K562 (cell line): ENCODE measurements around the gene LRP1B. TPM values are rescaled to one million over a fixed set of nuclear protein-coding genes. Genes with fewer than 3 reads are reported as not detected.

Experiments
- ATAC-seq: fragments of 200-7000 bp; cut with Tn5 transposase; 3 replicates; pipeline ENCODE4 v1.9.1; 2020; ENCODE audit warnings: moderate library complexity
- BruUV-seq: library from RNA; stranded (reverse); fragments of 400-500 nt; replicated peaks from 2 replicates; lab custom pipeline; 2021; lab: Mats Ljungman, UMichigan
- CTCF ChIA-PET: fragments of 300-600 bp; formaldehyde crosslinking; extraction: SDS; loops from one replicate; lab custom pipeline; 2021; ENCODE audit warnings: low intra/inter-chr PET ratio; lab: Yijun Ruan, JAX
- POLR2A ChIA-PET: fragments of 300-600, 350-650 bp; sonication (Branson Sonifier 250); formaldehyde crosslinking; extraction: SDS; loops from one replicate; lab custom pipeline; 2021; ENCODE audit warnings: antibody characterized with exemption, inconsistent platforms; lab: Yijun Ruan, JAX
- DNase-seq, 4 experiments: peaks; one replicate each; pipeline versions ENCODE4 v3.0.0 to v3.0.0-alpha.2; 2011 to 2018; ENCODE audit warnings: low spot score in 3 of 4, mixed read lengths in 3 of 4; ENCODE audit errors: extremely low read depth in 1 of 4
- FAIRE-seq: peaks from 2 replicates; lab custom pipeline; 2011; peaks lifted over from hg19 to GRCh38; lab: Jason Lieb, UNC
- H2AFZ ChIP-seq: 2 replicates; pipeline ENCODE4 v1.6.0; 2011; ENCODE audit warnings: low read depth, low read length, control low read depth, inconsistent platforms
- H3K27ac ChIP-seq: fragments of 200-600 bp; 3 replicates; pipeline ENCODE4 v1.8.0; 2011; ENCODE audit warnings: low read depth, mild to moderate bottlenecking, control low read depth, inconsistent platforms, low read length, moderate library complexity, mixed read lengths; ENCODE audit errors: extremely low read depth
- H3K27me3 ChIP-seq, 2 experiments: fragments of 300-600 bp in 1 of 2; 2 replicates in 1 of 2; 3 replicates in 1 of 2; pipeline versions ENCODE4 v1.6.0 to v1.8.0; 2011; ENCODE audit warnings: inconsistent platforms in 2 of 2, low read length in 2 of 2, mild to moderate bottlenecking in 1 of 2, mixed read lengths in 1 of 2, moderate library complexity in 1 of 2; ENCODE audit not compliant: control insufficient read depth in 2 of 2, insufficient read depth in 2 of 2
- H3K36me3 ChIP-seq: fragments of 300-600 bp; 3 replicates; pipeline ENCODE4 v1.8.0; 2011; ENCODE audit warnings: mild to moderate bottlenecking, low read length, inconsistent platforms; ENCODE audit not compliant: control insufficient read depth, insufficient read depth
- H3K4me1 ChIP-seq, 2 experiments: fragments of 200-600 bp in 1 of 2; replicated peaks in 1 of 2; 2 replicates in 1 of 2; 3 replicates in 1 of 2; pipeline versions ENCODE4 v1.5.1 to v1.8.0; 2011; ENCODE audit warnings: inconsistent platforms in 2 of 2, low read length in 2 of 2, mild to moderate bottlenecking in 1 of 2, mixed read lengths in 1 of 2, moderate library complexity in 1 of 2; ENCODE audit not compliant: control insufficient read depth in 2 of 2, insufficient read depth in 2 of 2
- H3K4me2 ChIP-seq: 2 replicates; pipeline ENCODE4 v1.6.1; 2011; ENCODE audit warnings: low read length, control low read depth, inconsistent platforms, mixed read lengths; ENCODE audit not compliant: insufficient read depth
- H3K4me3 ChIP-seq: fragments of 200-600 bp; sonication (generic), shearing (Covaris generic); 2 replicates; pipeline ENCODE4 v1.5.1; 2016; ENCODE audit warnings: control low read depth, inconsistent platforms
- H3K79me2 ChIP-seq: fragments of 200-600 bp; 3 replicates; pipeline ENCODE4 v1.8.0; 2011; ENCODE audit warnings: low read length, inconsistent platforms; ENCODE audit not compliant: control insufficient read depth, insufficient read depth
- H3K9ac ChIP-seq, 2 experiments: 2 replicates each; pipeline versions ENCODE4 v1.6.0 to v1.6.1; 2011; ENCODE audit warnings: low read depth in 2 of 2, low read length in 2 of 2, control low read depth in 1 of 2, inconsistent platforms in 1 of 2, mild to moderate bottlenecking in 1 of 2, mixed read lengths in 1 of 2; ENCODE audit not compliant: insufficient read depth in 1 of 2
- H3K9me1 ChIP-seq: one replicate; pipeline ENCODE4 v1.6.0; 2011; ENCODE audit warnings: inconsistent platforms, mild to moderate bottlenecking, low read length, moderate library complexity; ENCODE audit not compliant: control insufficient read depth, insufficient read depth
- H3K9me3 ChIP-seq: replicated peaks from 2 replicates; pipeline ENCODE4 v1.5.1; 2011; ENCODE audit warnings: low read depth, low read length, inconsistent platforms; ENCODE audit not compliant: control insufficient read depth, insufficient read depth
- H4K20me1 ChIP-seq: replicated peaks from 2 replicates; pipeline ENCODE4 v1.6.1; 2011; ENCODE audit warnings: low read length, inconsistent platforms, mixed read lengths; ENCODE audit not compliant: control insufficient read depth, insufficient read depth
- BRF2 ChIP-seq: IDR thresholded peaks from 3 replicates; pipeline ENCODE4 v1.6.1; 2011; ENCODE audit warnings: borderline replicate concordance, mild to moderate bottlenecking; ENCODE audit not compliant: insufficient read length, insufficient read depth
- CEBPB ChIP-seq: fragments of 450-650 bp; IDR thresholded peaks from 2 replicates; pipeline ENCODE4 v1.6.1; 2016; ENCODE audit warnings: missing genetic modification characterization, missing compliant biosample characterization
- CEBPG ChIP-seq, 3 experiments: fragments of 200-800 bp in 1 of 3; sonication (Bioruptor generic) in 1 of 3; sonication (generic) in 1 of 3; formaldehyde crosslinking in 1 of 3; IDR thresholded peaks in 2 of 3; conservative IDR thresholded peaks in 1 of 3; 2 replicates each; pipeline versions ENCODE4 v1.6.1 to v1.8.0; 2016 to 2022; ENCODE audit warnings: missing compliant biosample characterization in 2 of 3, missing genetic modification characterization in 2 of 3, mild to moderate bottlenecking in 1 of 3, missing genetic modification reagents in 1 of 3
- CTBP1 ChIP-seq: fragments of 450-650 bp; IDR thresholded peaks from 2 replicates; pipeline ENCODE4 v1.6.1; 2016; ENCODE audit warnings: borderline replicate concordance
- E2F6 ChIP-seq, 2 experiments: IDR thresholded peaks; 2 replicates each; pipeline ENCODE4 v1.6.1; 2011; ENCODE audit warnings: borderline replicate concordance in 1 of 2, control low read depth in 1 of 2, low read depth in 1 of 2, low read length in 1 of 2, mild to moderate bottlenecking in 1 of 2, mixed read lengths in 1 of 2, moderate library complexity in 1 of 2; ENCODE audit not compliant: insufficient read depth in 1 of 2, insufficient read length in 1 of 2, poor library complexity in 1 of 2, severe bottlenecking in 1 of 2; ENCODE audit errors: extremely low read depth in 1 of 2
- EGR1 ChIP-seq: fragments of 450-650 bp; conservative IDR thresholded peaks from 2 replicates; pipeline ENCODE4 v1.6.1; 2017; ENCODE audit warnings: mild to moderate bottlenecking
- HDAC6 ChIP-seq: IDR thresholded peaks from 2 replicates; pipeline ENCODE4 v1.6.1; 2012; ENCODE audit warnings: low read depth, mild to moderate bottlenecking, control low read depth, inconsistent platforms, low read length, moderate library complexity
- HNRNPLL ChIP-seq: fragments of 200-400 bp; formaldehyde crosslinking; IDR thresholded peaks from 2 replicates; pipeline ENCODE4 v1.6.1; 2017; ENCODE audit warnings: low read length, low read depth, mild to moderate bottlenecking; ENCODE audit not compliant: poor library complexity, severe bottlenecking
- LEF1 ChIP-seq: fragments of 450-650 bp; IDR thresholded peaks from 2 replicates; pipeline ENCODE4 v1.6.1; 2016; ENCODE audit warnings: mild to moderate bottlenecking
- MTA1 ChIP-seq: fragments of 450-650 bp; IDR thresholded peaks from 2 replicates; pipeline ENCODE4 v1.6.1; 2017; ENCODE audit warnings: borderline replicate concordance
- SAFB2 ChIP-seq: fragments of 200-400 bp; formaldehyde crosslinking; IDR thresholded peaks from 2 replicates; pipeline ENCODE4 v1.6.1; 2018; ENCODE audit warnings: borderline replicate concordance, low read length, low read depth, moderate library complexity; ENCODE audit not compliant: severe bottlenecking
- WGBS: fragments of 100-300 bp; shearing (Covaris generic); methylation state at CpG from one replicate; pipeline ENCODE4 v1.1.6; 2016; ENCODE audit warnings: low coverage, mixed read lengths; ENCODE audit not compliant: insufficient coverage; ENCODE audit errors: missing lambda C conversion rate; 5-methylcytosine and 5-hydroxymethylcytosine counted together
- in situ Hi-C: fragments of 300-500 bp; cut with MboI; formaldehyde crosslinking; loops from 4 replicates; pipeline ENCODE4 v1.15.0; 2018; ENCODE audit warnings: inconsistent platforms, mixed read lengths
- intact Hi-C: fragments of 100-400 bp; cut with micrococcal nuclease; formaldehyde crosslinking; loops from 2 replicates; pipeline ENCODE4 v1.14.2; 2022
- polyA plus RNA-seq, 8 experiments: library from polyadenylated mRNA; depleted of rRNA in 4 of 8; stranded (reverse) in 5 of 8; unstranded in 3 of 8; fragments of >200 nt; fragmentation: Nextera tagmentation in 2 of 8; fragmentation: Illumina TruSeq in 1 of 8; extraction: Ambion mirVana in 2 of 8; extraction: Trizol in 1 of 8; gene quantifications; 2 replicates each; pipeline versions ENCODE4 v1.2.1 to v1.2.3, GENCODE V29; 2011 to 2014; ENCODE audit warnings: inconsistent platforms in 1 of 8, missing spikeins in 1 of 8
- total RNA-seq, 7 experiments: library from RNA; depleted of rRNA in 6 of 7; stranded (reverse); fragments of >200 nt in 6 of 7; fragmentation: Illumina TruSeq in 2 of 7; extraction: Trizol in 2 of 7; gene quantifications; 2 replicates each; pipeline versions ENCODE4 v1.2.1 to v1.2.3, GENCODE V29; 2011 to 2021; ENCODE audit warnings: low replicate concordance in 1 of 7

The LRP1B gene
- total and polyA plus RNA-seq, 9 of the 15 experiments (the other 6 are each of a cell fraction or from before 2014, with no cell fraction given) = not detected

DNA sequence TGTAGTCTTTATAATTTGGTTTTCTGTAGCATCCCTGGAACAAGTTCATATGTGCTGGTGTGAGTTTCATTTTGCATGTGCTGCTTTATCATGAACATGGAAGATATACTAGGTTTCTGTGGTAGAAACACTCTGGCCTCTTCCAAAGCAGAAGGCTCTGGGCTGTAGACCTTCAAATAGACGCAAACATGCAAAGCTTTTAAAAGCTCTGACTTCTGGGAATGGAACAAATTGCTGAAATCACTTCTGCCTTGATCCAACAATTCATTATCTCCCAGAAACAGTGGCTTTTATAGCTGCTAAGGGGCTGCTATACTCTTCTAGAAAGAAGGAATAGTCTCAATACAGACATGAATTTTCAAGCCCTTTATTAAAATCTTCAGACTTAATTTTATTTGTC is 382.2 kb downstream of the LRP1B start (continued):
- TF ChIP-seq E2F6 (IDR thresholded peaks at IDR 0.05; ENCODE audit: borderline replicate concordance in 1 of 2, extremely low read depth in 1 of 2, insufficient read depth in 1 of 2, insufficient read length in 1 of 2, low read depth in 1 of 2, low read length in 1 of 2, poor library complexity in 1 of 2, severe bottlenecking in 1 of 2) = no peak

GRCh38 chr2:141741652-141742051 is 389.2 kb downstream of the LRP1B start:
- H3K79me2 ChIP-seq = no peaks in the 10 kb centered on the region
- H3K9me1 ChIP-seq = no peaks in the 10 kb centered on the region
- CTCF ChIA-PET = no interaction called here
- no peak for FAIRE-seq
- TF ChIP-seq MTA1 (no peak), EGR1 (no peak), CTBP1 (no peak), CEBPB (tag) (peak; percentile 73), HNRNPLL (no peak), LEF1 (no peak), CEBPG (CRISPR knock-in tag; IDR thresholded peaks at IDR 0.05) (no peak), CEBPG (tag; conservative IDR thresholded peaks at IDR 0.05 in 1 of 2, IDR thresholded peaks at IDR 0.05 in 1 of 2) (peak; percentile 21 to 87; a peak in 2 of 4 replicates), HDAC6 (no peak), BRF2 (no peak), SAFB2 (no peak)
- H4K20me1 ChIP-seq = no peaks in the 10 kb centered on the region
- no peak for DNase-seq
- no peak overlapping the region for H3K4me3 ChIP-seq
- BruUV-seq = no TSS peak
- H2AFZ ChIP-seq = no peak overlapping the region
- H3K27ac ChIP-seq = no peak overlapping the region
- no peak for ATAC-seq
- H3K9ac ChIP-seq = no peak overlapping the region
- no peaks in the 10 kb centered on the region for H3K4me1 ChIP-seq
- H3K27me3 ChIP-seq = no peaks in the 10 kb centered on the region
- WGBS = 19% methylated on average over 3 of the region's 3 CpGs
- in situ Hi-C loops = no loop called here
- POLR2A ChIA-PET = no interaction called here
- intact Hi-C loops = no loop called here
- H3K9me3 ChIP-seq = no peaks in the 10 kb centered on the region
- H3K4me2 ChIP-seq = no peak overlapping the region
- no peaks in the 10 kb centered on the region for H3K36me3 ChIP-seq
